GM12878 (cell line): ENCODE results near the gene ACAP2. TPM values are rescaled to one million over a fixed set of nuclear protein-coding genes. Genes with fewer than 3 reads are reported as not detected.

ENCODE experiments used
- ATAC-seq: fragments of 200-7000 bp; cut with Tn5 transposase; 3 replicates; pipeline ENCODE4 v1.9.1; 2020; ENCODE audit warnings: mild to moderate bottlenecking, moderate library complexity
- BruUV-seq: library from RNA; stranded (reverse); fragments of 400-500 nt; replicated peaks from 2 replicates; lab custom pipeline; 2021; lab: Mats Ljungman, UMichigan
- CTCF ChIA-PET: fragments of 300-600 bp; sonication (Branson Sonifier 250); formaldehyde crosslinking; extraction: SDS; loops from one replicate; lab custom pipeline; 2021; ENCODE audit warnings: inconsistent platforms; lab: Yijun Ruan, JAX
- POLR2A ChIA-PET: fragments of 350-600 bp; formaldehyde crosslinking; extraction: SDS; loops from one replicate; lab custom pipeline; 2021; ENCODE audit warnings: inconsistent platforms; lab: Charles Lee
- RAD21 ChIA-PET: fragments of 300-600 bp; sonication (Branson Sonifier 250); formaldehyde crosslinking; loops from one replicate; lab custom pipeline; 2023; ENCODE audit warnings: antibody characterized with exemption; ENCODE audit not compliant: unreplicated experiment; lab: Charles Lee
- SMC1A ChIA-PET: fragments of 300-600 bp; sonication (Branson Sonifier 250); formaldehyde crosslinking; loops from one replicate; lab custom pipeline; 2023; ENCODE audit not compliant: unreplicated experiment, uncharacterized antibody; lab: Charles Lee
- DNase-seq: peaks from one replicate; pipeline ENCODE4 v3.0.0-alpha.2; 2011; ENCODE audit warnings: low read depth, low spot score
- FAIRE-seq: peaks from 3 replicates; lab custom pipeline; 2011; peaks lifted over from hg19 to GRCh38; lab: Jason Lieb, UNC
- H2AFZ ChIP-seq: 2 replicates; pipeline ENCODE4 v1.6.0; 2011; ENCODE audit warnings: low read depth, low read length, control low read depth; ENCODE audit not compliant: control insufficient read depth
- H3K27ac ChIP-seq: 2 replicates; pipeline ENCODE4 v1.5.1; 2011; ENCODE audit warnings: control low read depth; ENCODE audit not compliant: control insufficient read depth, insufficient read depth
- H3K27me3 ChIP-seq, 2 experiments: replicated peaks in 1 of 2; 2 replicates each; pipeline versions ENCODE4 v1.6.0 to v1.6.1; 2011; ENCODE audit warnings: low read length in 1 of 2; ENCODE audit not compliant: control insufficient read depth in 2 of 2, insufficient read depth in 2 of 2
- H3K36me3 ChIP-seq, 2 experiments: 2 replicates each; pipeline ENCODE4 v1.5.1; 2011; ENCODE audit warnings: low read length in 1 of 2; ENCODE audit not compliant: control insufficient read depth in 2 of 2, insufficient read depth in 2 of 2
- H3K4me1 ChIP-seq: 2 replicates; pipeline ENCODE4 v1.6.1; 2011; ENCODE audit warnings: mild to moderate bottlenecking, low read length, moderate library complexity, mixed read lengths; ENCODE audit not compliant: control insufficient read depth, insufficient read depth
- H3K4me2 ChIP-seq: 2 replicates; pipeline ENCODE4 v1.6.0; 2011; ENCODE audit warnings: control low read depth; ENCODE audit not compliant: control insufficient read depth, insufficient read depth
- H3K4me3 ChIP-seq: fragments of 200-600 bp; sonication (generic); 2 replicates; pipeline ENCODE4 v1.5.1; 2016
- H3K79me2 ChIP-seq: 2 replicates; pipeline ENCODE4 v1.6.0; 2011; ENCODE audit warnings: low read length; ENCODE audit not compliant: control insufficient read depth, insufficient read depth
- H3K9ac ChIP-seq: 2 replicates; pipeline ENCODE4 v1.8.0; 2011; ENCODE audit warnings: low read length, control low read depth, mixed read lengths; ENCODE audit not compliant: control insufficient read depth, insufficient read depth
- H3K9me3 ChIP-seq: replicated peaks from 3 replicates; pipeline ENCODE4 v1.5.1; 2011; ENCODE audit warnings: mild to moderate bottlenecking, low read length; ENCODE audit not compliant: control insufficient read depth, insufficient read depth
- H4K20me1 ChIP-seq: 2 replicates; pipeline ENCODE4 v1.6.0; 2011; ENCODE audit not compliant: control insufficient read depth, insufficient read depth
- CBX3 ChIP-seq: fragments of 200-600 bp; sonication (generic); IDR thresholded peaks from 2 replicates; pipeline ENCODE4 v1.6.1; 2016; ENCODE audit warnings: low read depth, borderline replicate concordance
- CHD4 ChIP-seq: fragments of 200-600 bp; sonication (generic); IDR thresholded peaks from 2 replicates; pipeline ENCODE4 v1.6.1; 2016; ENCODE audit warnings: mild to moderate bottlenecking
- E4F1 ChIP-seq: fragments of 450-650 bp; IDR thresholded peaks from 2 replicates; pipeline ENCODE4 v1.6.1; 2018; ENCODE audit warnings: borderline replicate concordance, mild to moderate bottlenecking; ENCODE audit not compliant: partially characterized antibody
- FOXK2 ChIP-seq: fragments of 450-650 bp; IDR thresholded peaks from 2 replicates; pipeline ENCODE4 v1.6.1; 2017; ENCODE audit warnings: mild to moderate bottlenecking, moderate library complexity
- FOXM1 ChIP-seq: IDR thresholded peaks from 2 replicates; pipeline ENCODE4 v1.6.1; 2012; ENCODE audit warnings: low read depth, mild to moderate bottlenecking, inconsistent platforms, low read length, moderate library complexity
- HDAC6 ChIP-seq: fragments of 200-600 bp; sonication (generic); IDR thresholded peaks from one replicate; pipeline ENCODE4 v1.8.0; 2017; ENCODE audit warnings: antibody characterized with exemption; ENCODE audit not compliant: unreplicated experiment
- KDM1A ChIP-seq: fragments of 200-600 bp; sonication (generic); IDR thresholded peaks from 2 replicates; pipeline ENCODE4 v1.6.1; 2016; ENCODE audit warnings: borderline replicate concordance
- MXI1 ChIP-seq: fragments of 150-350 bp; IDR thresholded peaks from 2 replicates; pipeline ENCODE4 v1.6.1; 2011; ENCODE audit warnings: low read depth, mild to moderate bottlenecking, inconsistent platforms, low read length, improper control_type of control experiment
- MYC ChIP-seq: IDR thresholded peaks from 2 replicates; pipeline ENCODE4 v1.6.1; 2011; ENCODE audit warnings: mild to moderate bottlenecking, low read length, moderate library complexity, inconsistent platforms; ENCODE audit not compliant: insufficient read depth, insufficient replicate concordance, insufficient read length, severe bottlenecking
- NBN ChIP-seq: fragments of 450-650 bp; IDR thresholded peaks from 2 replicates; pipeline ENCODE4 v1.6.1; 2016
- NR2C1 ChIP-seq: fragments of 450-650 bp; IDR thresholded peaks from 2 replicates; pipeline ENCODE4 v1.6.1; 2017; ENCODE audit warnings: antibody characterized with exemption, mild to moderate bottlenecking, moderate library complexity
- RBBP5 ChIP-seq: fragments of 200-600 bp; sonication (generic); conservative IDR thresholded peaks from 2 replicates; pipeline ENCODE4 v1.6.1; 2016
- TCF7 ChIP-seq: IDR thresholded peaks from 2 replicates; pipeline ENCODE4 v1.6.1; 2014; ENCODE audit warnings: antibody characterized with exemption, borderline replicate concordance
- USF2 ChIP-seq: IDR thresholded peaks from 2 replicates; pipeline ENCODE4 v1.6.1; 2011; ENCODE audit warnings: low read depth, low read length, improper control_type of control experiment, borderline replicate concordance
- YY1 ChIP-seq: IDR thresholded peaks from 2 replicates; pipeline ENCODE4 v1.6.1; 2011; ENCODE audit warnings: low read depth, mild to moderate bottlenecking, low read length
- ZBTB11 ChIP-seq: fragments of 450-650 bp; formaldehyde crosslinking; IDR thresholded peaks from 2 replicates; pipeline ENCODE4 v1.5.0; 2022; ENCODE audit warnings: mild to moderate bottlenecking, missing genetic modification characterization
- ZNF24 ChIP-seq: fragments of 450-650 bp; IDR thresholded peaks from 2 replicates; pipeline ENCODE4 v1.6.1; 2017; ENCODE audit warnings: antibody characterized with exemption, mild to moderate bottlenecking
- WGBS: methylation state at CpG from one replicate; pipeline ENCODE4 v1.1.6; 2016; ENCODE audit warnings: low lambda C conversion rate; ENCODE audit not compliant: insufficient replicate concordance, insufficient coverage; ENCODE audit errors: missing lambda C conversion rate; 5-methylcytosine and 5-hydroxymethylcytosine counted together
- in situ Hi-C: fragments of 300-500 bp; cut with MboI; formaldehyde crosslinking; loops from 9 replicates; pipeline ENCODE4 v1.14.3; 2018; ENCODE audit warnings: mixed read lengths
- intact Hi-C: fragments of 100-400 bp; cut with micrococcal nuclease; formaldehyde crosslinking; loops from one replicate; pipeline ENCODE4 v1.14.2; 2022; ENCODE audit not compliant: unreplicated experiment
- polyA plus RNA-seq, 11 experiments: library from polyadenylated mRNA; depleted of rRNA in 4 of 11; unstranded in 6 of 11; stranded (reverse) in 5 of 11; fragments of >200 nt; fragmentation: Nextera tagmentation in 4 of 11; fragmentation: Illumina TruSeq in 1 of 11; extraction: Ambion mirVana in 4 of 11; extraction: Trizol in 1 of 11; gene quantifications; 1 replicate in 1 of 11; 2 replicates in 10 of 11; pipeline versions ENCODE4 v1.2.1 to v1.2.3, GENCODE V29; 2011 to 2016; ENCODE audit warnings: inconsistent platforms in 2 of 11, missing spikeins in 2 of 11, low read depth in 1 of 11
- total RNA-seq, 4 experiments: library from RNA; depleted of rRNA in 3 of 4; stranded (reverse); fragments of >200 nt in 3 of 4; fragmentation: Illumina TruSeq in 1 of 4; extraction: Trizol in 1 of 4; gene quantifications; 2 replicates each; pipeline versions ENCODE4 v1.2.1 to v1.2.3, GENCODE V29; 2013 to 2021

ACAP2 gene
- total and polyA plus RNA-seq, 10 of the 15 experiments (the other 5 are each of a cell fraction or from before 2014, with no cell fraction given) = 7.1 to 53.8 (median 35.7) TPM

- H3K79me2 ChIP-seq = peaks cover 2% of the 10 kb centered on the region
- no peak overlapping the region for H3K27ac ChIP-seq
- no peak for FAIRE-seq
- no peak for ATAC-seq
- no peak overlapping the region for H3K9ac ChIP-seq
- H3K27me3 ChIP-seq = no peaks in the 10 kb centered on the region
- intact Hi-C loops (no loop called here), in situ Hi-C loops (no loop called here)
- peaks cover 20% of the 10 kb centered on the region for H3K4me1 ChIP-seq
- H3K36me3 ChIP-seq = no peaks in the 10 kb centered on the region
- H3K4me3 ChIP-seq = no peak overlapping the region
- H2AFZ ChIP-seq = no peak overlapping the region
- CTCF ChIA-PET = interaction anchor here (0.8 to 1.4 kb wide), 2 partner anchors 97 to 118 kb away, joined by 3 to 4 read pairs; no protein-coding TSS in a partner anchor
- no peaks in the 10 kb centered on the region for H4K20me1 ChIP-seq
- DNase-seq = no peak
- BruUV-seq = no TSS peak
- SMC1A ChIA-PET = interaction anchor here (7.3 kb wide), 1 partner anchor 118 kb away, joined by 70 read pairs; no protein-coding TSS in a partner anchor
- H3K9me3 ChIP-seq = no peaks in the 10 kb centered on the region
- POLR2A ChIA-PET = interaction anchor here (0.5 kb wide), 1 partner anchor 541 kb away, joined by 7 read pairs; no protein-coding TSS in a partner anchor
- 73% methylated on average over 8 of the region's 8 CpGs for WGBS
- RAD21 ChIA-PET = no interaction called here
- no peak overlapping the region for H3K4me2 ChIP-seq
- TF ChIP-seq FOXK2 = no peak
- no peak for TF ChIP-seq CBX3
- TF ChIP-seq CHD4 = no peak
- no peak for TF ChIP-seq ZBTB11 (CRISPR knock-in tag)
- no peak for TF ChIP-seq KDM1A
- TF ChIP-seq USF2 = no peak
- TF ChIP-seq NBN = no peak
- no peak for TF ChIP-seq FOXM1
- TF ChIP-seq MXI1 = no peak
- no peak for TF ChIP-seq E4F1
- no peak for TF ChIP-seq NR2C1
- TF ChIP-seq TCF7 = no peak
- no peak for TF ChIP-seq YY1
- no peak for TF ChIP-seq ZNF24
- no peak for TF ChIP-seq MYC
- TF ChIP-seq HDAC6 = no peak
- TF ChIP-seq RBBP5 = no peak
Observed at GRCh38 chr3:195247863-195248189, 195.0 kb downstream of the ACAP2 start.
